HEK293 (cell line): ENCODE results near the gene ANGPT4.

Source experiments
- CTCF ChIA-PET: fragments of 350-600 bp; formaldehyde crosslinking; extraction: SDS; loops from one replicate; lab custom pipeline; 2021; ENCODE audit warnings: antibody characterized with exemption; lab: Yijun Ruan, JAX
- POLR2A ChIA-PET: fragments of 300-600 bp; formaldehyde crosslinking; extraction: SDS; loops from one replicate; lab custom pipeline; 2020; ENCODE audit warnings: antibody characterized with exemption, inconsistent platforms; lab: Yijun Ruan, JAX
- H3K27ac ChIP-seq: fragments of 200-500 bp; sonication (Bioruptor generic); 2 replicates; pipeline ENCODE4 v1.5.1; 2014; ENCODE audit warnings: low read depth, low read length, control low read depth, inconsistent platforms; ENCODE audit errors: extremely low read depth
- H3K36me3 ChIP-seq, 2 experiments: fragments of 200-500 bp in 1 of 2; sonication (Bioruptor generic) in 1 of 2; 1 replicate in 1 of 2; 2 replicates in 1 of 2; pipeline ENCODE4 v1.5.1; 2014 to 2017; ENCODE audit warnings: inconsistent platforms in 2 of 2, low read length in 2 of 2; ENCODE audit not compliant: control insufficient read depth in 2 of 2, insufficient read depth in 1 of 2
- H3K4me1 ChIP-seq: fragments of 200-500 bp; sonication (Bioruptor generic); 2 replicates; pipeline ENCODE4 v1.5.1; 2014; ENCODE audit warnings: mild to moderate bottlenecking, low read length, inconsistent platforms; ENCODE audit not compliant: control insufficient read depth, insufficient read depth
- H3K4me3 ChIP-seq: 2 replicates; pipeline ENCODE4 v1.5.1; 2011; ENCODE audit warnings: low read depth, mild to moderate bottlenecking, control low read depth, low read length, moderate library complexity
- H3K9me3 ChIP-seq: fragments of 200-500 bp; sonication (Bioruptor generic); 2 replicates; pipeline ENCODE4 v1.5.1; 2014; ENCODE audit warnings: low read depth, low read length, inconsistent platforms; ENCODE audit not compliant: control insufficient read depth, insufficient read depth
- GLI2 ChIP-seq: fragments of 450-650 bp; formaldehyde crosslinking; IDR thresholded peaks from 2 replicates; pipeline ENCODE4; 2017; ENCODE audit warnings: missing biosample characterization, missing genetic modification characterization, low read depth, borderline replicate concordance
- INSM2 ChIP-seq: fragments of 450-650 bp; formaldehyde crosslinking; IDR thresholded peaks from 2 replicates; pipeline ENCODE4 v1.5.1; 2016; ENCODE audit warnings: missing biosample characterization, missing genetic modification characterization
- TRIM28 ChIP-seq: IDR thresholded peaks from 2 replicates; pipeline ENCODE4 v1.6.1; 2011; ENCODE audit warnings: low read length, control low read depth, borderline replicate concordance
- ZNF133 ChIP-seq: fragments of 450-650 bp; formaldehyde crosslinking; IDR thresholded peaks from 2 replicates; pipeline ENCODE4 v1.5.1; 2016; ENCODE audit warnings: missing biosample characterization, missing genetic modification characterization
- ZNF184 ChIP-seq: fragments of 450-650 bp; IDR thresholded peaks from 2 replicates; pipeline ENCODE4 v1.5.1; 2018; ENCODE audit warnings: missing biosample characterization, mild to moderate bottlenecking, missing genetic modification characterization
- ZNF266 ChIP-seq: fragments of 450-650 bp; formaldehyde crosslinking; IDR thresholded peaks from 2 replicates; pipeline ENCODE4 v1.5.1; 2016; ENCODE audit warnings: missing biosample characterization, missing genetic modification characterization, low read depth
- ZNF335 ChIP-seq: fragments of 450-650 bp; formaldehyde crosslinking; conservative IDR thresholded peaks from 2 replicates; pipeline ENCODE4 v1.5.1; 2016; ENCODE audit warnings: missing biosample characterization, missing genetic modification characterization
- ZNF37A ChIP-seq: fragments of 450-650 bp; IDR thresholded peaks from 2 replicates; pipeline ENCODE4 v1.5.1; 2018; ENCODE audit warnings: missing biosample characterization, missing genetic modification characterization
- ZNF391 ChIP-seq: fragments of 450-650 bp; formaldehyde crosslinking; IDR thresholded peaks from 2 replicates; pipeline ENCODE4 v1.5.1; 2016; ENCODE audit warnings: low read depth, missing biosample characterization, missing genetic modification characterization, borderline replicate concordance
- ZNF404 ChIP-seq: fragments of 450-650 bp; formaldehyde crosslinking; IDR thresholded peaks from 2 replicates; pipeline ENCODE4 v1.5.1; 2017; ENCODE audit warnings: missing biosample characterization, missing genetic modification characterization
- ZNF426 ChIP-seq: fragments of 450-650 bp; formaldehyde crosslinking; IDR thresholded peaks from 2 replicates; pipeline ENCODE4 v1.5.1; 2017; ENCODE audit warnings: missing biosample characterization, missing genetic modification characterization, mild to moderate bottlenecking, inconsistent platforms, moderate library complexity
- ZNF48 ChIP-seq: fragments of 450-650 bp; formaldehyde crosslinking; IDR thresholded peaks from 2 replicates; pipeline ENCODE4 v1.5.1; 2016; ENCODE audit warnings: missing biosample characterization, missing genetic modification characterization
- TF ChIP-seq, protein P1 (sequence below): fragments of 450-650 bp; formaldehyde crosslinking; IDR thresholded peaks from 2 replicates; pipeline ENCODE4 v1.5.1; 2016; ENCODE audit warnings: missing biosample characterization, missing genetic modification characterization, borderline replicate concordance
- TF ChIP-seq, protein P2 (sequence below): fragments of 450-650 bp; formaldehyde crosslinking; IDR thresholded peaks from 2 replicates; pipeline ENCODE4 v1.5.1; 2016; ENCODE audit warnings: missing biosample characterization, missing genetic modification characterization
- TF ChIP-seq, protein P3 (sequence below): fragments of 450-650 bp; formaldehyde crosslinking; IDR thresholded peaks from 2 replicates; pipeline ENCODE4 v1.5.1; 2016; ENCODE audit warnings: missing biosample characterization, missing genetic modification characterization
- TF ChIP-seq, protein P4 (sequence below): fragments of 450-650 bp; formaldehyde crosslinking; IDR thresholded peaks from 2 replicates; pipeline ENCODE4 v1.5.1; 2016; ENCODE audit warnings: missing biosample characterization, missing genetic modification characterization

The ANGPT4 gene

GRCh38 chr20:962683-963082, 46.5 kb upstream of the ANGPT4 start:
- Histone ChIP-seq H3K4me3 (no peak overlapping the region), H3K4me1 (no peaks in the 10 kb centered on the region), H3K9me3 (no peaks in the 10 kb centered on the region), H3K27ac (no peak overlapping the region), H3K36me3 (no peaks in the 10 kb centered on the region)
- ChIA-PET POLR2A (no interaction called here), CTCF (interaction anchor here (1.0 kb wide), 1 partner anchor 144 kb away, joined by 6 read pairs; no protein-coding TSS in a partner anchor)
- no peak for TF ChIP-seq ZNF266 (tag by site-specific recombination)
- no peak for TF ChIP-seq ZNF184 (tag by site-specific recombination)
- no peak for TF ChIP-seq TRIM28
- TF ChIP-seq, protein P1, sequence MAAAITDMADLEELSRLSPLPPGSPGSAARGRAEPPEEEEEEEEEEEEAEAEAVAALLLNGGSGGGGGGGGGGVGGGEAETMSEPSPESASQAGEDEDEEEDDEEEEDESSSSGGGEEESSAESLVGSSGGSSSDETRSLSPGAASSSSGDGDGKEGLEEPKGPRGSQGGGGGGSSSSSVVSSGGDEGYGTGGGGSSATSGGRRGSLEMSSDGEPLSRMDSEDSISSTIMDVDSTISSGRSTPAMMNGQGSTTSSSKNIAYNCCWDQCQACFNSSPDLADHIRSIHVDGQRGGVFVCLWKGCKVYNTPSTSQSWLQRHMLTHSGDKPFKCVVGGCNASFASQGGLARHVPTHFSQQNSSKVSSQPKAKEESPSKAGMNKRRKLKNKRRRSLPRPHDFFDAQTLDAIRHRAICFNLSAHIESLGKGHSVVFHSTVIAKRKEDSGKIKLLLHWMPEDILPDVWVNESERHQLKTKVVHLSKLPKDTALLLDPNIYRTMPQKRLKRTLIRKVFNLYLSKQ (tag by site-specific recombination) = no peak
- TF ChIP-seq, protein P2, sequence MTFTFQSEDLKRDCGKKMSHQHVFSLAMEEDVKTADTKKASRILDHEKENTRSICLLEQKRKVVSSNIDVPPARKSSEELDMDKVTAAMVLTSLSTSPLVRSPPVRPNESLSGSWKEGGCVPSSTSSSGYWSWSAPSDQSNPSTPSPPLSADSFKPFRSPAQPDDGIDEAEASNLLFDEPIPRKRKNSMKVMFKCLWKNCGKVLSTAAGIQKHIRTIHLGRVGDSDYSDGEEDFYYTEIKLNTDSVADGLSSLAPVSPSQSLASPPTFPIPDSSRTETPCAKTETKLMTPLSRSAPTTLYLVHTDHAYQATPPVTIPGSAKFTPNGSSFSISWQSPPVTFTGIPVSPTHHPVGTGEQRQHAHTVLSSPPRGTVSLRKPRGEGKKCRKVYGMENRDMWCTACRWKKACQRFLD (tag by site-specific recombination) = no peak
- TF ChIP-seq ZNF404 (tag by site-specific recombination) = no peak
- TF ChIP-seq ZNF335 (tag by site-specific recombination) = no peak
- TF ChIP-seq ZNF48 (tag by site-specific recombination) = no peak
- TF ChIP-seq, protein P3, sequence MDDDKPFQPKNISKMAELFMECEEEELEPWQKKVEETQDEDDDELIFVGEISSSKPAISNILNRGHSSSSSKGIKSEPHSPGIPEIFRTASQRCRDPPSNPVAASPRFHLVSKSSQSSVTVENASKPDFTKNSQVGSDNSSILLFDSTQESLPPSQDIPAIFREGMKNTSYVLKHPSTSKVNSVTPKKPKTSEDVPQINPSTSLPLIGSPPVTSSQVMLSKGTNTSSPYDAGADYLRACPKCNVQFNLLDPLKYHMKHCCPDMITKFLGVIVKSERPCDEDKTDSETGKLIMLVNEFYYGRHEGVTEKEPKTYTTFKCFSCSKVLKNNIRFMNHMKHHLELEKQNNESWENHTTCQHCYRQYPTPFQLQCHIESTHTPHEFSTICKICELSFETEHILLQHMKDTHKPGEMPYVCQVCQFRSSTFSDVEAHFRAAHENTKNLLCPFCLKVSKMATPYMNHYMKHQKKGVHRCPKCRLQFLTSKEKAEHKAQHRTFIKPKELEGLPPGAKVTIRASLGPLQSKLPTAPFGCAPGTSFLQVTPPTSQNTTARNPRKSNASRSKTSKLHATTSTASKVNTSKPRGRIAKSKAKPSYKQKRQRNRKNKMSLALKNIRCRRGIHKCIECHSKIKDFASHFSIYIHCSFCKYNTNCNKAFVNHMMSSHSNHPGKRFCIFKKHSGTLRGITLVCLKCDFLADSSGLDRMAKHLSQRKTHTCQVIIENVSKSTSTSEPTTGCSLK (tag by site-specific recombination) = no peak
- no peak for TF ChIP-seq INSM2
- TF ChIP-seq ZNF133 (tag by site-specific recombination) = no peak
- no peak for TF ChIP-seq ZNF391 (tag by site-specific recombination)
- no peak for TF ChIP-seq ZNF426 (tag by site-specific recombination)
- no peak for TF ChIP-seq ZNF37A (tag by site-specific recombination)

GRCh38 chr20:962223-962622, 46.1 kb upstream of the ANGPT4 start:
- Histone ChIP-seq H3K4me1 (no peaks in the 10 kb centered on the region), H3K9me3 (no peaks in the 10 kb centered on the region), H3K4me3 (no peak overlapping the region)
- CTCF ChIA-PET = interaction anchor here (0.8 kb wide), 1 partner anchor 146 kb away, joined by 6 read pairs; no protein-coding TSS in a partner anchor
- no peak for TF ChIP-seq GLI2 (tag by site-specific recombination)
- TF ChIP-seq, protein P4, sequence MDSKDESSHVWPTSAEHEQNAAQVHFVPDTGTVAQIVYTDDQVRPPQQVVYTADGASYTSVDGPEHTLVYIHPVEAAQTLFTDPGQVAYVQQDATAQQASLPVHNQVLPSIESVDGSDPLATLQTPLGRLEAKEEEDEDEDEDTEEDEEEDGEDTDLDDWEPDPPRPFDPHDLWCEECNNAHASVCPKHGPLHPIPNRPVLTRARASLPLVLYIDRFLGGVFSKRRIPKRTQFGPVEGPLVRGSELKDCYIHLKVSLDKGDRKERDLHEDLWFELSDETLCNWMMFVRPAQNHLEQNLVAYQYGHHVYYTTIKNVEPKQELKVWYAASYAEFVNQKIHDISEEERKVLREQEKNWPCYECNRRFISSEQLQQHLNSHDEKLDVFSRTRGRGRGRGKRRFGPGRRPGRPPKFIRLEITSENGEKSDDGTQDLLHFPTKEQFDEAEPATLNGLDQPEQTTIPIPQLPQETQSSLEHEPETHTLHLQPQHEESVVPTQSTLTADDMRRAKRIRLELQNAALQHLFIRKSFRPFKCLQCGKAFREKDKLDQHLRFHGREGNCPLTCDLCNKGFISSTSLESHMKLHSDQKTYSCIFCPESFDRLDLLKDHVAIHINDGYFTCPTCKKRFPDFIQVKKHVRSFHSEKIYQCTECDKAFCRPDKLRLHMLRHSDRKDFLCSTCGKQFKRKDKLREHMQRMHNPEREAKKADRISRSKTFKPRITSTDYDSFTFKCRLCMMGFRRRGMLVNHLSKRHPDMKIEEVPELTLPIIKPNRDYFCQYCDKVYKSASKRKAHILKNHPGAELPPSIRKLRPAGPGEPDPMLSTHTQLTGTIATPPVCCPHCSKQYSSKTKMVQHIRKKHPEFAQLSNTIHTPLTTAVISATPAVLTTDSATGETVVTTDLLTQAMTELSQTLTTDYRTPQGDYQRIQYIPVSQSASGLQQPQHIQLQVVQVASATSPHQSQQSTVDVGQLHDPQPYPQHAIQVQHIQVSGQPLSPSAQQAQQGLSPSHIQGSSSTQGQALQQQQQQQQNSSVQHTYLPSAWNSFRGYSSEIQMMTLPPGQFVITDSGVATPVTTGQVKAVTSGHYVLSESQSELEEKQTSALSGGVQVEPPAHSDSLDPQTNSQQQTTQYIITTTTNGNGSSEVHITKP (tag by site-specific recombination) = peak; percentile 78
- TF ChIP-seq, all 188 proteins: peak for 1
- POLR2A ChIA-PET = no interaction called here
- H3K27ac ChIP-seq = no peak overlapping the region
- H3K36me3 ChIP-seq = no peaks in the 10 kb centered on the region
